Progenitor cell of endocrine pancreas (in vitro differentiated cells): Measurements from ENCODE around the gene POFUT2. TPM values are rescaled to one million over a fixed set of nuclear protein-coding genes. Genes with fewer than 3 reads are reported as not detected.

Experiments used
- DNase-seq: peaks from one replicate; pipeline ENCODE4 v3.0.0; 2021; ENCODE audit warnings: low spot score; ENCODE audit not compliant: unreplicated experiment
- H3K27ac Mint-ChIP-seq: 2 replicates; pipeline ENCODE4 v1.8.0; 2021; ENCODE audit warnings: mild to moderate bottlenecking, moderate library complexity, mixed read lengths
- H3K27me3 Mint-ChIP-seq: 2 replicates; pipeline ENCODE4 v1.8.0; 2021; ENCODE audit warnings: mixed read lengths
- H3K36me3 Mint-ChIP-seq: 2 replicates; pipeline ENCODE4 v1.8.0; 2022; ENCODE audit warnings: mixed read lengths; ENCODE audit not compliant: insufficient read depth
- H3K4me1 Mint-ChIP-seq: 2 replicates; pipeline ENCODE4 v1.8.0; 2021; ENCODE audit warnings: low read depth, mixed read lengths
- H3K4me3 Mint-ChIP-seq: 2 replicates; pipeline ENCODE4 v1.8.0; 2021; ENCODE audit warnings: low read depth, mild to moderate bottlenecking, moderate library complexity, mixed read lengths
- H3K9me3 Mint-ChIP-seq: 2 replicates; pipeline ENCODE4 v1.8.0; 2021; ENCODE audit warnings: low read depth, mixed read lengths
- total RNA-seq: library from RNA; stranded (reverse); gene quantifications from 2 replicates; pipeline ENCODE4 v1.2.1, GENCODE V29; 2021
- TF ChIP-seq, protein P1 (sequence below): fragments of 200-600 bp; sonication (generic); IDR thresholded peaks from one replicate; pipeline ENCODE4 v1.5.0; 2021; ENCODE audit warnings: antibody characterized with exemption, mild to moderate bottlenecking; ENCODE audit not compliant: unreplicated experiment

POFUT2 gene
- total RNA-seq, 1 donor from 2014 or later = 47.8 TPM

DNA sequence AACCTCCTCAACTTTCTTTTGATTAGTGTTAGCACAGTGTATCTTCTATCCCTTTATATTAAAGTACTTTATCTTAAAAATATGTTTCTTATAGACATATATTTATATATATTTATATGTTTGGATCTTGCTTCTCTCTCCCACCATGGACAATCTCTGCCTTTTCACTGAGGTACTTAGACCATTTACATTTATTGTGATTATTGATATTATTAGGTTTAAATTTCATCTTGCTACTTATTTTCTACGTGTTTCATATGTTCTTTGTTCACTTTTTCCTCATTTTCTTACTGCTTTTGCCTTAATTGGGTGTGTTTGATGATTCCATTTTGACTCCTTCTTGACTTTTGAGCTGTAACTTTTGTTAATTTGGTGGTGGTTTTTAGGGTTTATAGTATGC is 70.7 kb downstream of the POFUT2 start:
- DNase-seq = no peak
- Mint-ChIP-seq H3K36me3 (peaks cover 16% of the 10 kb centered on the region), H3K27me3 (no peaks in the 10 kb centered on the region), H3K27ac (no peak overlapping the region), H3K4me3 (no peak overlapping the region), H3K4me1 (no peaks in the 10 kb centered on the region), H3K9me3 (peaks cover 26% of the 10 kb centered on the region)
- TF ChIP-seq, protein P1, sequence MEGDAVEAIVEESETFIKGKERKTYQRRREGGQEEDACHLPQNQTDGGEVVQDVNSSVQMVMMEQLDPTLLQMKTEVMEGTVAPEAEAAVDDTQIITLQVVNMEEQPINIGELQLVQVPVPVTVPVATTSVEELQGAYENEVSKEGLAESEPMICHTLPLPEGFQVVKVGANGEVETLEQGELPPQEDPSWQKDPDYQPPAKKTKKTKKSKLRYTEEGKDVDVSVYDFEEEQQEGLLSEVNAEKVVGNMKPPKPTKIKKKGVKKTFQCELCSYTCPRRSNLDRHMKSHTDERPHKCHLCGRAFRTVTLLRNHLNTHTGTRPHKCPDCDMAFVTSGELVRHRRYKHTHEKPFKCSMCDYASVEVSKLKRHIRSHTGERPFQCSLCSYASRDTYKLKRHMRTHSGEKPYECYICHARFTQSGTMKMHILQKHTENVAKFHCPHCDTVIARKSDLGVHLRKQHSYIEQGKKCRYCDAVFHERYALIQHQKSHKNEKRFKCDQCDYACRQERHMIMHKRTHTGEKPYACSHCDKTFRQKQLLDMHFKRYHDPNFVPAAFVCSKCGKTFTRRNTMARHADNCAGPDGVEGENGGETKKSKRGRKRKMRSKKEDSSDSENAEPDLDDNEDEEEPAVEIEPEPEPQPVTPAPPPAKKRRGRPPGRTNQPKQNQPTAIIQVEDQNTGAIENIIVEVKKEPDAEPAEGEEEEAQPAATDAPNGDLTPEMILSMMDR = no peak

DNA sequence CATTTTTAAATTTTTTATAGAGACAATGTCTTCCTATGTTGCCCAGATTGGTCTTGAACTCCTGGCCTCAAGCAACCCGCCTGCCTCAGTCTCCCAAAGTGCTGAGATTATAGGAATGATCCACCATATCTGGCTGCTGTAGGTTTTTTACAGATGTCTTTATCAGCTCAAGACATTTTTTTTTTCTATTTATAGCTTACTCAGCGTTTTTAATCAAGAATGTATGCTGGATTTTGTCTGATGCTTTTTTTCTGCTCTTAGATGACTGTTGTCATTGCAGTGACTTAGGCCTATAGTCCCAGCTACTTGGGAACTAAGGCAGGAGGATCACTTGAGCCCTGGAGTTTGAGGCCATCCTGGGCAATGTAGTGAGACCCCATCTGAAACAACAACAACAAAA is 72.5 kb downstream of the POFUT2 start:
- H3K27me3 Mint-ChIP-seq = no peaks in the 10 kb centered on the region

More for the DNA sequence above, 72.5 kb downstream of the POFUT2 start:
- Mint-ChIP-seq H3K4me3 (no peak overlapping the region), H3K27ac (no peak overlapping the region), H3K36me3 (peaks cover 16% of the 10 kb centered on the region), H3K9me3 (peaks cover 26% of the 10 kb centered on the region), H3K4me1 (no peaks in the 10 kb centered on the region)
- TF ChIP-seq, protein P1 = no peak
- no peak for DNase-seq

Other genes with a start within 250 kb of the POFUT2 start
- 17.0 and 19.1 TPM in 2 replicates for gene ADARB1, start 213.3 kb downstream of the POFUT2 start, total RNA-seq
- gene COL18A1, start 117.3 kb upstream of the POFUT2 start, total RNA-seq = 271 TPM in 2 replicates